Duodenal mucosa (tissue), 2 donors: ENCODE results near the gene DGKI.

ENCODE experiments used
- H3K27ac ChIP-seq: one replicate; pipeline ENCODE4 v1.7.0; 2013; ENCODE audit warnings: low read depth, low read length
- H3K27me3 ChIP-seq, 2 donors: one replicate each; pipeline ENCODE4 v1.7.0; 2013; ENCODE audit warnings: low read length in 2 of 2, control low read depth in 1 of 2; ENCODE audit not compliant: insufficient read depth in 2 of 2, control insufficient read depth in 1 of 2
- H3K36me3 ChIP-seq, 2 donors: one replicate each; pipeline ENCODE4 v1.7.0; 2013; ENCODE audit warnings: low read length in 2 of 2, control low read depth in 1 of 2; ENCODE audit not compliant: insufficient read depth in 2 of 2, control insufficient read depth in 1 of 2
- H3K4me1 ChIP-seq, 2 donors: one replicate each; pipeline ENCODE4 v1.7.0; 2013; ENCODE audit warnings: low read length in 2 of 2, control low read depth in 1 of 2; ENCODE audit not compliant: insufficient read depth in 2 of 2, control insufficient read depth in 1 of 2
- H3K4me3 ChIP-seq, 2 donors: one replicate each; pipeline ENCODE4 v1.7.0; 2013; ENCODE audit warnings: low read length in 2 of 2, low read depth in 1 of 2
- H3K9ac ChIP-seq, 2 donors: one replicate each; pipeline ENCODE4 v1.7.0; 2013; ENCODE audit warnings: low read length in 2 of 2, low read depth in 1 of 2
- H3K9me3 ChIP-seq, 2 donors: one replicate each; pipeline ENCODE4 v1.7.0; 2013; ENCODE audit warnings: low read length in 2 of 2, control low read depth in 1 of 2; ENCODE audit not compliant: control insufficient read depth in 1 of 2

The DGKI gene

GRCh38 chr7:137407078-137407477, 439.7 kb downstream of the DGKI start:
- no peaks in the 10 kb centered on the region for H3K27me3 ChIP-seq
- peaks cover 0 to 2% of the 10 kb centered on the region in 2 donors for H3K9me3 ChIP-seq
- no peaks in the 10 kb centered on the region for H3K36me3 ChIP-seq
- no peak overlapping the region for H3K9ac ChIP-seq
- no peaks in the 10 kb centered on the region for H3K4me1 ChIP-seq
- no peak overlapping the region for H3K4me3 ChIP-seq
- no peak overlapping the region for H3K27ac ChIP-seq

GRCh38 chr7:137404660-137405317, 442.0 kb downstream of the DGKI start:
- no peaks in the 10 kb centered on the region for H3K4me1 ChIP-seq
- H3K27me3 ChIP-seq: no peaks in the 10 kb centered on the region
- H3K36me3 ChIP-seq: no peaks in the 10 kb centered on the region
- no peaks in the 10 kb centered on the region for H3K9me3 ChIP-seq
- H3K4me3 ChIP-seq: no peak overlapping the region
- H3K9ac ChIP-seq: no peak overlapping the region
- H3K27ac ChIP-seq: no peak overlapping the region

GRCh38 chr7:137403353-137403695, 443.4 kb downstream of the DGKI start:
- Histone ChIP-seq H3K27me3 (no peaks in the 10 kb centered on the region), H3K9me3 (no peaks in the 10 kb centered on the region), H3K4me3 (no peak overlapping the region), H3K4me1 (no peaks in the 10 kb centered on the region), H3K27ac (no peak overlapping the region), H3K36me3 (no peaks in the 10 kb centered on the region), H3K9ac (no peak overlapping the region)

- H3K36me3 ChIP-seq: no peaks in the 10 kb centered on the region
- H3K9ac ChIP-seq: no peak overlapping the region
- H3K27ac ChIP-seq: no peak overlapping the region
- H3K4me1 ChIP-seq: no peaks in the 10 kb centered on the region
- no peaks in the 10 kb centered on the region for H3K27me3 ChIP-seq
- H3K9me3 ChIP-seq: no peaks in the 10 kb centered on the region
- no peak overlapping the region for H3K4me3 ChIP-seq
Measured at GRCh38 chr7:137402536-137403352, 444.0 kb downstream of the DGKI start.

GRCh38 chr7:137399827-137400823, 446.6 kb downstream of the DGKI start:
- Histone ChIP-seq H3K4me3 (no peak overlapping the region), H3K36me3 (no peaks in the 10 kb centered on the region), H3K9ac (no peak overlapping the region), H3K9me3 (no peaks in the 10 kb centered on the region), H3K4me1 (no peaks in the 10 kb centered on the region), H3K27ac (no peak overlapping the region), H3K27me3 (no peaks in the 10 kb centered on the region)

GRCh38 chr7:137396051-137396450, 450.7 kb downstream of the DGKI start:
- Histone ChIP-seq H3K36me3 (no peaks in the 10 kb centered on the region), H3K9me3 (no peaks in the 10 kb centered on the region), H3K4me1 (no peaks in the 10 kb centered on the region), H3K27me3 (no peaks in the 10 kb centered on the region), H3K4me3 (no peak overlapping the region), H3K27ac (no peak overlapping the region), H3K9ac (no peak overlapping the region)

- no peak overlapping the region for H3K9ac ChIP-seq
- no peak overlapping the region for H3K27ac ChIP-seq
- H3K36me3 ChIP-seq: no peaks in the 10 kb centered on the region
- no peaks in the 10 kb centered on the region for H3K27me3 ChIP-seq
- H3K4me3 ChIP-seq: no peak overlapping the region
- H3K9me3 ChIP-seq: peaks cover 0 to under 1% of the 10 kb centered on the region in 2 donors
- peaks cover 0 to 3% of the 10 kb centered on the region in 2 donors for H3K4me1 ChIP-seq
Measured at GRCh38 chr7:137395420-137395819, 451.4 kb downstream of the DGKI start.

- peaks cover 0 to 4% of the 10 kb centered on the region in 2 donors for H3K9me3 ChIP-seq
- no peak overlapping the region for H3K27ac ChIP-seq
- H3K36me3 ChIP-seq: no peaks in the 10 kb centered on the region
- no peaks in the 10 kb centered on the region for H3K27me3 ChIP-seq
- peaks cover 0 to 4% of the 10 kb centered on the region in 2 donors for H3K4me1 ChIP-seq
- no peak overlapping the region for H3K4me3 ChIP-seq
- H3K9ac ChIP-seq: no peak overlapping the region
Measured at GRCh38 chr7:137393570-137393969, 453.2 kb downstream of the DGKI start.

GRCh38 chr7:137390076-137390475, 456.7 kb downstream of the DGKI start:
- no peak overlapping the region for H3K4me3 ChIP-seq
- no peak overlapping the region for H3K27ac ChIP-seq
- H3K36me3 ChIP-seq: no peaks in the 10 kb centered on the region
- H3K9me3 ChIP-seq: peaks cover 0 to 4% of the 10 kb centered on the region in 2 donors
- no peak overlapping the region for H3K9ac ChIP-seq
- peaks cover 0 to 4% of the 10 kb centered on the region in 2 donors for H3K4me1 ChIP-seq
- no peaks in the 10 kb centered on the region for H3K27me3 ChIP-seq

GRCh38 chr7:137388916-137389315, 457.9 kb downstream of the DGKI start:
- H3K9ac ChIP-seq: no peak overlapping the region
- H3K27ac ChIP-seq: no peak overlapping the region
- peaks cover 0 to 4% of the 10 kb centered on the region in 2 donors for H3K9me3 ChIP-seq
- H3K36me3 ChIP-seq: no peaks in the 10 kb centered on the region
- no peaks in the 10 kb centered on the region for H3K27me3 ChIP-seq
- peaks cover 0 to 4% of the 10 kb centered on the region in 2 donors for H3K4me1 ChIP-seq
- no peak overlapping the region for H3K4me3 ChIP-seq
